ENCODE data around the gene DUOX1.

DUOX1 gene

GRCh38 chr15:45171912-45172311, 42.1 kb downstream of the DUOX1 start:
- H3K27me3 ChIP-seq (ENCODE audit: insufficient read depth, insufficient read length), result no peaks in the 10 kb centered on the region
- H3K36me3 ChIP-seq (ENCODE audit: insufficient read depth, insufficient read length, low read length), result peaks cover 12% of the 10 kb centered on the region
- H3K4me3 ChIP-seq (ENCODE audit: insufficient read length, low read depth), result no peak overlapping the region
- H3K4me1 ChIP-seq (ENCODE audit: insufficient read depth, insufficient read length), result peaks cover 20% of the 10 kb centered on the region
- TF ChIP-seq YY1 (IDR thresholded peaks at IDR 0.05; ENCODE audit: insufficient read depth, insufficient read length) (no peak), ZNF274 (IDR thresholded peaks at IDR 0.05; ENCODE audit: low read depth, low read length) (no peak), SUZ12 (IDR thresholded peaks at IDR 0.05; ENCODE audit: extremely low read depth, insufficient read depth, insufficient read length) (no peak)
- DNase-seq (ENCODE audit: low read depth, low spot score), result no peak
- H3K9ac ChIP-seq (ENCODE audit: insufficient read length, low read depth), result no peak overlapping the region
- H3K9me3 ChIP-seq (ENCODE audit: insufficient read depth, low read length), result no peaks in the 10 kb centered on the region

- no peak for DNase-seq (ENCODE audit: low read depth, low spot score)
- no peaks in the 10 kb centered on the region for H3K9me3 ChIP-seq (ENCODE audit: insufficient read depth, low read length)
- no peak overlapping the region for H3K4me3 ChIP-seq (ENCODE audit: insufficient read length, low read depth)
- TF ChIP-seq SUZ12 (IDR thresholded peaks at IDR 0.05; ENCODE audit: extremely low read depth, insufficient read depth, insufficient read length) (no peak), YY1 (IDR thresholded peaks at IDR 0.05; ENCODE audit: insufficient read depth, insufficient read length) (no peak), ZNF274 (IDR thresholded peaks at IDR 0.05; ENCODE audit: low read depth, low read length) (no peak)
- H3K9ac ChIP-seq (ENCODE audit: insufficient read length, low read depth), result no peak overlapping the region
- H3K27me3 ChIP-seq (ENCODE audit: insufficient read depth, insufficient read length), result no peaks in the 10 kb centered on the region
- H3K36me3 ChIP-seq (ENCODE audit: insufficient read depth, insufficient read length, low read length), result peaks cover 23% of the 10 kb centered on the region
- peaks cover 13% of the 10 kb centered on the region for H3K4me1 ChIP-seq (ENCODE audit: insufficient read depth, insufficient read length)
These were observed 44.3 kb downstream of the DUOX1 start for GRCh38 chr15:45174069-45174468.

GRCh38 chr15:45174577-45174976, 44.8 kb downstream of the DUOX1 start:
- no peaks in the 10 kb centered on the region for H3K27me3 ChIP-seq (ENCODE audit: insufficient read depth, insufficient read length)
- H3K9ac ChIP-seq (ENCODE audit: insufficient read length, low read depth), result no peak overlapping the region
- H3K4me3 ChIP-seq (ENCODE audit: insufficient read length, low read depth), result no peak overlapping the region
- no peak for TF ChIP-seq SUZ12 (IDR thresholded peaks at IDR 0.05; ENCODE audit: extremely low read depth, insufficient read depth, insufficient read length)
- no peak for TF ChIP-seq ZNF274 (IDR thresholded peaks at IDR 0.05; ENCODE audit: low read depth, low read length)
- no peak for TF ChIP-seq YY1 (IDR thresholded peaks at IDR 0.05; ENCODE audit: insufficient read depth, insufficient read length)
- DNase-seq (ENCODE audit: low read depth, low spot score), result no peak
- H3K9me3 ChIP-seq (ENCODE audit: insufficient read depth, low read length), result no peaks in the 10 kb centered on the region
- peaks cover 23% of the 10 kb centered on the region for H3K36me3 ChIP-seq (ENCODE audit: insufficient read depth, insufficient read length, low read length)
- peaks cover 12% of the 10 kb centered on the region for H3K4me1 ChIP-seq (ENCODE audit: insufficient read depth, insufficient read length)

DNA sequence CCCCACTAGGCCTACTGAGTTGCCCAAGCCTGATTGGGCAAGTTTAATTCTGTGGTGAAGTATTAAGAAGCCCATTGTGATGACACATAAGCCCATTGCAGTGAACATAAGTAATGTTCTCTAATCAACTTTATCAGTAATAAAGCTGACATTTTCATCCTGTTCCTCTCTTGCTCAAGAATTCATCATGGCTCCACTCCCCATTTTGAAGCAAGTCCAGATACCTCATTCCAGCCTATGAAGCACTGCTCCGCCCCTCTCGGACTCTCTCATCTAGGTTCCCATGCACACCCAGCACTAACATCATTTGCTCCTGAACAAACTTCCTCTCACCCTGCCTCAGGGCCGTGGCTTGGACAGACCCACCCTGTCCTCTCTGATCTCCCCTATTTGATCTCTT, 47.5 kb downstream of the DUOX1 start:
- Histone ChIP-seq H3K9me3 (ENCODE audit: insufficient read depth, low read length) (no peaks in the 10 kb centered on the region), H3K9ac (ENCODE audit: insufficient read length, low read depth) (no peak overlapping the region), H3K27me3 (ENCODE audit: insufficient read depth, insufficient read length) (no peaks in the 10 kb centered on the region), H3K36me3 (ENCODE audit: insufficient read depth, insufficient read length, low read length) (peaks cover 26% of the 10 kb centered on the region), H3K4me3 (ENCODE audit: insufficient read length, low read depth) (no peak overlapping the region), H3K4me1 (ENCODE audit: insufficient read depth, insufficient read length) (peaks cover 19% of the 10 kb centered on the region)
- DNase-seq (ENCODE audit: low read depth, low spot score), result no peak
- TF ChIP-seq SUZ12 (IDR thresholded peaks at IDR 0.05; ENCODE audit: extremely low read depth, insufficient read depth, insufficient read length), result no peak
- TF ChIP-seq ZNF274 (IDR thresholded peaks at IDR 0.05; ENCODE audit: low read depth, low read length), result no peak
- TF ChIP-seq YY1 (IDR thresholded peaks at IDR 0.05; ENCODE audit: insufficient read depth, insufficient read length), result no peak

- TF ChIP-seq ZNF274 (IDR thresholded peaks at IDR 0.05; ENCODE audit: low read depth, low read length) (no peak), YY1 (IDR thresholded peaks at IDR 0.05; ENCODE audit: insufficient read depth, insufficient read length) (no peak), SUZ12 (IDR thresholded peaks at IDR 0.05; ENCODE audit: extremely low read depth, insufficient read depth, insufficient read length) (no peak)
- Histone ChIP-seq H3K9ac (ENCODE audit: insufficient read length, low read depth) (no peak overlapping the region), H3K9me3 (ENCODE audit: insufficient read depth, low read length) (no peaks in the 10 kb centered on the region), H3K4me3 (ENCODE audit: insufficient read length, low read depth) (no peak overlapping the region), H3K36me3 (ENCODE audit: insufficient read depth, insufficient read length, low read length) (peaks cover 23% of the 10 kb centered on the region), H3K4me1 (ENCODE audit: insufficient read depth, insufficient read length) (peaks cover 11% of the 10 kb centered on the region), H3K27me3 (ENCODE audit: insufficient read depth, insufficient read length) (no peaks in the 10 kb centered on the region)
- DNase-seq (ENCODE audit: low read depth, low spot score), result no peak
These were observed 49.6 kb downstream of the DUOX1 start for GRCh38 chr15:45179221-45179985.

DNA sequence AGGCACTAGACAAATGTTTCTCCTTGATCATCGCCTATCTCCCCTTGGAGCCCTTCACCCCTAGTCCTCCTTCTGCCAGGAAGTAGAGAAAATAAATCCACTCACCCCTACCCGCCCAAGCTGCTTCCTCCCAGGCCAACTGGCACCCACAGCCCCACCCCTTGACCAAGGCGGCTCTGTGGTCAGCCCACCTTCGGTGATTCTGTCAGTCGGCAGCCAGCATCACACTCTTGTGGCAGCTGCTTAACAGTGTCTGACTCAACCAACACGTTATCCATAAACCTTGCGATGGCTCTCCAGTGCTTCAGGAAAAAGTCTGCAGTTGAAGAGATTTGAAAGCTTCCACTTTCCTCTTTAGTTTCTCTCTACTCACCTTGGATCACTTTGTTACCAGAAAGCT, 50.4 kb downstream of the DUOX1 start:
- no peak for TF ChIP-seq SUZ12 (IDR thresholded peaks at IDR 0.05; ENCODE audit: extremely low read depth, insufficient read depth, insufficient read length)
- no peak for TF ChIP-seq YY1 (IDR thresholded peaks at IDR 0.05; ENCODE audit: insufficient read depth, insufficient read length)
- TF ChIP-seq ZNF274 (IDR thresholded peaks at IDR 0.05; ENCODE audit: low read depth, low read length), result no peak
- Histone ChIP-seq H3K36me3 (ENCODE audit: insufficient read depth, insufficient read length, low read length) (peaks cover 18% of the 10 kb centered on the region), H3K27me3 (ENCODE audit: insufficient read depth, insufficient read length) (no peaks in the 10 kb centered on the region), H3K9ac (ENCODE audit: insufficient read length, low read depth) (no peak overlapping the region), H3K9me3 (ENCODE audit: insufficient read depth, low read length) (no peaks in the 10 kb centered on the region), H3K4me1 (ENCODE audit: insufficient read depth, insufficient read length) (peaks cover 11% of the 10 kb centered on the region), H3K4me3 (ENCODE audit: insufficient read length, low read depth) (no peak overlapping the region)
- DNase-seq (ENCODE audit: low read depth, low spot score), result no peak

- DNase-seq (ENCODE audit: low read depth, low spot score), result no peak
- H3K9ac ChIP-seq (ENCODE audit: insufficient read length, low read depth), result no peak overlapping the region
- H3K4me1 ChIP-seq (ENCODE audit: insufficient read depth, insufficient read length), result peaks cover 11% of the 10 kb centered on the region
- TF ChIP-seq ZNF274 (IDR thresholded peaks at IDR 0.05; ENCODE audit: low read depth, low read length) (no peak), YY1 (IDR thresholded peaks at IDR 0.05; ENCODE audit: insufficient read depth, insufficient read length) (no peak), SUZ12 (IDR thresholded peaks at IDR 0.05; ENCODE audit: extremely low read depth, insufficient read depth, insufficient read length) (no peak)
- H3K36me3 ChIP-seq (ENCODE audit: insufficient read depth, insufficient read length, low read length), result peaks cover 15% of the 10 kb centered on the region
- no peaks in the 10 kb centered on the region for H3K9me3 ChIP-seq (ENCODE audit: insufficient read depth, low read length)
- no peak overlapping the region for H3K4me3 ChIP-seq (ENCODE audit: insufficient read length, low read depth)
- no peaks in the 10 kb centered on the region for H3K27me3 ChIP-seq (ENCODE audit: insufficient read depth, insufficient read length)
These were observed 51.0 kb downstream of the DUOX1 start for GRCh38 chr15:45180648-45181436.
